PFSK-1 (cell line): Measurements from ENCODE around the gene NRK.

Experiments used
- POLR2AphosphoS5 ChIP-seq: IDR thresholded peaks from 2 replicates; pipeline ENCODE4 v1.6.1; 2012; ENCODE audit warnings: low read depth, mild to moderate bottlenecking, control low read depth, low read length, moderate library complexity
- REST ChIP-seq, 2 experiments: IDR thresholded peaks; 2 replicates each; pipeline versions ENCODE4 v1.6.1 to v1.8.0; 2011 to 2012; ENCODE audit warnings: low read depth in 2 of 2, low read length in 2 of 2, control low read depth in 1 of 2, inconsistent platforms in 1 of 2, mild to moderate bottlenecking in 1 of 2, moderate library complexity in 1 of 2; ENCODE audit not compliant: insufficient read depth in 1 of 2
- TAF1 ChIP-seq: IDR thresholded peaks from 2 replicates; pipeline ENCODE4 v1.6.1; 2012; ENCODE audit warnings: low read length, control low read depth, borderline replicate concordance; ENCODE audit not compliant: insufficient read depth

- TF ChIP-seq POLR2AphosphoS5, result no peak
- TF ChIP-seq TAF1, result no peak
- no peak for TF ChIP-seq REST (IDR thresholded peaks at IDR 0.05; ENCODE audit: insufficient read depth in 1 of 2, low read depth in 2 of 2, low read length in 2 of 2)
Observed at GRCh38 chrX:105870445-105870844, 48.1 kb downstream of the NRK start.
